Uterus (tissue), 2 donors: Measurements from ENCODE around the gene YIPF5.

ENCODE experiments used
- CTCF ChIP-seq, 4 experiments: fragments of 200-600 bp in 2 of 4; fragments of 450-650 bp in 2 of 4; sonication (generic) in 2 of 4; IDR thresholded peaks; one replicate each; pipeline ENCODE4 v1.5.1; 2016 to 2019; ENCODE audit warnings: antibody characterized with exemption in 4 of 4, mild to moderate bottlenecking in 2 of 4, moderate library complexity in 1 of 4
- POLR2A ChIP-seq, 2 donors: fragments of 450-650 bp; IDR thresholded peaks; one replicate each; pipeline ENCODE4 v1.6.1; 2016; ENCODE audit warnings: antibody characterized with exemption in 2 of 2, mild to moderate bottlenecking in 1 of 2, moderate library complexity in 1 of 2

GRCh38 chr5:144135113-144135762 lies 35.2 kb downstream of the YIPF5 start:
- TF ChIP-seq CTCF (IDR thresholded peaks at IDR 0.05) (no peak), POLR2A (IDR thresholded peaks at IDR 0.05) (no peak)
